Tibial artery (tissue), 4 donors: ENCODE measurements around the gene MYL6B.

Experiments used
- DNase-seq, 2 donors: peaks; one replicate each; pipeline ENCODE4 v3.0.0-alpha.2; 2019
- H3K27ac ChIP-seq, 2 donors: fragments of 200-600 bp; sonication (generic) in 1 of 2; 1 replicate in 1 of 2; 2 replicates in 1 of 2; pipeline ENCODE4 v1.5.1; 2018 to 2019; ENCODE audit warnings: mild to moderate bottlenecking in 1 of 2
- H3K27me3 ChIP-seq, 2 donors: fragments of 200-600 bp; sonication (generic) in 1 of 2; one replicate each; pipeline versions ENCODE4 v1.5.1 to v1.6.0; 2016 to 2019
- H3K36me3 ChIP-seq, 3 donors: fragments of 200-600 bp; sonication (generic) in 2 of 3; one replicate each; pipeline ENCODE4 v1.5.1; 2016 to 2019; ENCODE audit warnings: mild to moderate bottlenecking in 2 of 3
- H3K4me1 ChIP-seq, 4 donors: fragments of 200-600 bp; sonication (generic) in 2 of 4; 1 replicate in 3 of 4; 2 replicates in 1 of 4; pipeline ENCODE4 v1.5.1; 2016 to 2019
- H3K4me3 ChIP-seq, 2 donors: fragments of 200-600 bp; sonication (generic) in 1 of 2; 1 replicate in 1 of 2; 2 replicates in 1 of 2; pipeline ENCODE4 v1.5.1; 2018 to 2019; ENCODE audit warnings: mild to moderate bottlenecking in 2 of 2
- H3K9me3 ChIP-seq, 3 donors: fragments of 200-600 bp; sonication (generic) in 1 of 3; one replicate each; pipeline ENCODE4 v1.5.1; 2016 to 2019
- intact Hi-C: fragments of 100-400 bp; cut with DNase I; formaldehyde crosslinking; loops from one replicate; pipeline ENCODE4 v1.15.0; 2023; ENCODE audit warnings: low total_unique reads
- TF ChIP-seq, protein P1 (sequence below), 2 experiments: fragments of 200-600 bp in 1 of 2; fragments of 450-650 bp in 1 of 2; IDR thresholded peaks; one replicate each; pipeline ENCODE4 v1.5.1; 2017 to 2019; ENCODE audit warnings: antibody characterized with exemption in 2 of 2, mild to moderate bottlenecking in 1 of 2, moderate library complexity in 1 of 2

The MYL6B gene

DNA sequence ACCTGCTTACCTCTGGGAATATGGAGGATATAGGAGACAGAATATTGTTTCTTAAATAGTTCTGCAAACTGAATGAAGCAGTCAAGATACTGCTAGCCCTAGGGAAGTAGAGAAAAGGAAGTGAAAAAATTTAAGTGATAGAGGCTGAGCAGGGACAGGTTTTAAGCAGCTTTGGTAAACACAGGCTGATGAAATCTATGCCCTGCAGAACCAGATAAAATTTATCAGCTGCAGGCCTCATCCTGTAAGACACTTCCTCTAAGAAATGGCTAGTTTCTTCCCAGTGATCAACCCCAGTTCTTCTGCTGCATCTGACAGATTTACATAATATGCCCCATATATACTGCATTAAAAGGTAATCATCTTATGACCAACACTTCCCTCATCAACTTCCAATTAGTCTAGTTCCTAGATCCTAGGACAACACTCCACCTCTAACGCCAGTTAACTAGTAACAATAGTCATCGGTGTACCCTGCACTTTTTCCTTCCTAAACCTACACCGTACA is 25.6 kb upstream of the MYL6B start:
- peak overlapping the region in 1 of 2 donors; percentile 74 for H3K4me3 ChIP-seq
- H3K36me3 ChIP-seq: peaks cover 11 to 28% (median 19%) of the 10 kb centered on the region in 3 donors
- H3K27me3 ChIP-seq: no peaks in the 10 kb centered on the region
- H3K4me1 ChIP-seq: peaks cover 9 to 41% (median 26%) of the 10 kb centered on the region in 4 donors
- TF ChIP-seq, protein P1, sequence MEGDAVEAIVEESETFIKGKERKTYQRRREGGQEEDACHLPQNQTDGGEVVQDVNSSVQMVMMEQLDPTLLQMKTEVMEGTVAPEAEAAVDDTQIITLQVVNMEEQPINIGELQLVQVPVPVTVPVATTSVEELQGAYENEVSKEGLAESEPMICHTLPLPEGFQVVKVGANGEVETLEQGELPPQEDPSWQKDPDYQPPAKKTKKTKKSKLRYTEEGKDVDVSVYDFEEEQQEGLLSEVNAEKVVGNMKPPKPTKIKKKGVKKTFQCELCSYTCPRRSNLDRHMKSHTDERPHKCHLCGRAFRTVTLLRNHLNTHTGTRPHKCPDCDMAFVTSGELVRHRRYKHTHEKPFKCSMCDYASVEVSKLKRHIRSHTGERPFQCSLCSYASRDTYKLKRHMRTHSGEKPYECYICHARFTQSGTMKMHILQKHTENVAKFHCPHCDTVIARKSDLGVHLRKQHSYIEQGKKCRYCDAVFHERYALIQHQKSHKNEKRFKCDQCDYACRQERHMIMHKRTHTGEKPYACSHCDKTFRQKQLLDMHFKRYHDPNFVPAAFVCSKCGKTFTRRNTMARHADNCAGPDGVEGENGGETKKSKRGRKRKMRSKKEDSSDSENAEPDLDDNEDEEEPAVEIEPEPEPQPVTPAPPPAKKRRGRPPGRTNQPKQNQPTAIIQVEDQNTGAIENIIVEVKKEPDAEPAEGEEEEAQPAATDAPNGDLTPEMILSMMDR (IDR thresholded peaks at IDR 0.05): no peak
- peak overlapping the region; percentile 80 to 84 for H3K27ac ChIP-seq
- no peaks in the 10 kb centered on the region for H3K9me3 ChIP-seq
- no peak for DNase-seq
- intact Hi-C loops: loop anchor here (2.0 to 5.0 kb wide), 2 partner anchors 36 to 62 kb away; partner anchors contain the start of gene SMARCC2

DNA sequence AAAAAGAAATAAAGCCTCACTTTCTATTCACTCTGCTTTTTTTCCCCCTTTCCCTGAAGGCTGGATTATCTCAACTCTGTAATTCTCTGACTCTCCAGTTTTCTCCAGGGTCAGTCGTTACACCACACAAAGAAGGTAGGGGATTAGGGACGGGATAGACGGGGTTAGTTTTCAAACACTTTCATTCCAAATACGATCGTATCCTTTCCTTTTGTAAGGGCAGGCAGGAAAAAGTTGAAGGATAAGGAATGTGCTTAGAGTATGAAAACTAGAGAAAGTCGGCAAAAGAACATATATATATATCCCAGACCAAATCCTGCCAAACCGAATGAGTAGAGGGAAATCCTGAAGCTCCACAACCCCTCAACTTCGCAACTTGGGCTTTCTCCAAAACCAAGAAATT is 24.9 kb upstream of the MYL6B start:
- Histone ChIP-seq H3K4me1 (peaks cover 9 to 41% (median 26%) of the 10 kb centered on the region in 4 donors), H3K36me3 (peaks cover 16 to 28% (median 21%) of the 10 kb centered on the region in 3 donors), H3K27ac (peak overlapping the region; percentile 80 to 84), H3K4me3 (peak overlapping the region; percentile 43 to 74), H3K9me3 (no peaks in the 10 kb centered on the region), H3K27me3 (no peaks in the 10 kb centered on the region)
- no peak for DNase-seq
- TF ChIP-seq, protein P1 (IDR thresholded peaks at IDR 0.05): no peak
- intact Hi-C loops: loop anchor here (2.0 to 5.0 kb wide), 2 partner anchors 35 to 61 kb away; partner anchors contain the start of gene SMARCC2

DNA sequence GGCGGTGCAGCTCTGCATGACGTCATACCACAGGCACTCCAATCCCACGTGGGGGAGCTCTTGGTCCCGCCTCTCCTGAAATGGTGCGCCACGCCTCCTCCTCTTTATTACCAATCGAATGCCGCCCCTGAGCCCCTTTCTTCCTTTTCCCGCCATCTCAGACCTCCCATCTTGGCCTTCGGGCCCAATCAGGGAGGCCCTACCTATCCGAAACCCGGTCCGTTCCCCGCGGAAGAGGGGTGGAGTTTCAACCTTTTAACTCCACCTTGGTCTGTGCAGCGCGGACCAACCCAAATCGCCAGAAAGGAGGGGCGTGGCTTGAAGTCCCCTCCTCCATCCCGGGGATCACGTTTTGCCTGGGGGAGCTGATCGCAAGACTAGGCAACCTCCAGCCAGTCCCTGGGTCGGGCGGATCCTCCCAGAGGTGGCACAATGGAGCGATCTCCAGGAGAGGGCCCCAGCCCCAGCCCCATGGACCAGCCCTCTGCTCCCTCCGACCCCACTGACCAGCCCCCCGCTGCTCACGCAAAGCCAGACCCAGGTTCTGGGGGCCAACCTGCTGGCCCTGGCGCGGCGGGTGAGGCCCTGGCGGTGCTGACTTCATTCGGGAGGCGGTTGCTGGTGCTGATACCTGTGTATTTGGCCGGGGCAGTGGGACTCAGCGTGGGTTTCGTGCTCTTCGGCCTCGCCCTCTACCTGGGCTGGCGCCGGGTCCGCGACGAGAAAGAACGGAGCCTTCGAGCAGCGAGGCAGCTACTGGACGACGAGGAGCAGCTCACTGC is 24.3 kb upstream of the MYL6B start, which contains the start of gene ESYT1:
Gene ESYT1, plus strand, starts transcription at position 380 of the 782 bp plus-strand sequence. Its CDS starts 53 bp downstream, at position 433.
- Histone ChIP-seq H3K27me3 (no peaks in the 10 kb centered on the region), H3K36me3 (peaks cover 22 to 30% (median 27%) of the 10 kb centered on the region in 3 donors), H3K4me3 (peak within 1 kb of the TSS; percentile 74 to 91), H3K9me3 (no peaks in the 10 kb centered on the region), H3K27ac (peak within 1 kb of the TSS; percentile 95 to 99), H3K4me1 (peaks cover 9 to 36% (median 26%) of the 10 kb centered on the region in 4 donors)
- TF ChIP-seq, protein P1 (IDR thresholded peaks at IDR 0.05): no peak
- intact Hi-C loops: loop anchor here (2.0 to 5.0 kb wide), 2 partner anchors 34 to 61 kb away; partner anchors contain the start of gene SMARCC2
- DNase-seq: peak; percentile 100

DNA sequence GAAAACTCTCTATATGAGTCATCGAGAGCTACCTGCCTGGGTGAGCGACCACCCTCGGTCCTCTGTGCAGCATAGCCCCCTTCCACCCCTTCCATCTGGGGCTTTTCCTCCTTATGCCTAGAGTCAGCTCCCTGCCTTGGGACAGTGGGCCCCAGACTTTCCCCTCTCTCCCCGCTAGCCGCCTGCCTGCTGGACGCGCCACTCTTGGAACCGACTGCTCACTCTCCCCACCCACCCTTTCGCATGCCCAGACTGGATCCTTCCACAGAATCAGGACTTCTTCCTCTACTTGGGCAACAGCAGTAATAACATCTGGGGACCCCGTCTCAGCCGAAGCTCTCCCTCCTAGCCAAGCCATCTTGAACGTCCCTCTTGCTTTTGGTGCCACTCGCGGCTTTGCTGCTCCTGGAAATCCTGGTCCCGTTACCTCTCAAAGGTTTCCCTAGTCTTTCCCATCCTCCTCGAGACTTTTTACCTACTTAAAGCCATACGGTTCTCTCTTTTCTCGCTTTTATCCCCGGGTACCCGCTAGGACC is 23.6 kb upstream of the MYL6B start:
- TF ChIP-seq, protein P1 (IDR thresholded peaks at IDR 0.05): no peak
- intact Hi-C loops: loop anchor here (5.0 kb wide), 1 partner anchor 34 kb away; no protein-coding TSS in a partner anchor
- H3K27me3 ChIP-seq: no peaks in the 10 kb centered on the region
- no peaks in the 10 kb centered on the region for H3K9me3 ChIP-seq
- DNase-seq: peak in 1 of 2 donors; percentile 79
- peak overlapping the region; percentile 74 to 91 for H3K4me3 ChIP-seq
- peaks cover 28 to 36% (median 34%) of the 10 kb centered on the region in 3 donors for H3K36me3 ChIP-seq
- H3K4me1 ChIP-seq: peaks cover 9 to 36% (median 26%) of the 10 kb centered on the region in 4 donors
- H3K27ac ChIP-seq: peak overlapping the region; percentile 95 to 99

DNA sequence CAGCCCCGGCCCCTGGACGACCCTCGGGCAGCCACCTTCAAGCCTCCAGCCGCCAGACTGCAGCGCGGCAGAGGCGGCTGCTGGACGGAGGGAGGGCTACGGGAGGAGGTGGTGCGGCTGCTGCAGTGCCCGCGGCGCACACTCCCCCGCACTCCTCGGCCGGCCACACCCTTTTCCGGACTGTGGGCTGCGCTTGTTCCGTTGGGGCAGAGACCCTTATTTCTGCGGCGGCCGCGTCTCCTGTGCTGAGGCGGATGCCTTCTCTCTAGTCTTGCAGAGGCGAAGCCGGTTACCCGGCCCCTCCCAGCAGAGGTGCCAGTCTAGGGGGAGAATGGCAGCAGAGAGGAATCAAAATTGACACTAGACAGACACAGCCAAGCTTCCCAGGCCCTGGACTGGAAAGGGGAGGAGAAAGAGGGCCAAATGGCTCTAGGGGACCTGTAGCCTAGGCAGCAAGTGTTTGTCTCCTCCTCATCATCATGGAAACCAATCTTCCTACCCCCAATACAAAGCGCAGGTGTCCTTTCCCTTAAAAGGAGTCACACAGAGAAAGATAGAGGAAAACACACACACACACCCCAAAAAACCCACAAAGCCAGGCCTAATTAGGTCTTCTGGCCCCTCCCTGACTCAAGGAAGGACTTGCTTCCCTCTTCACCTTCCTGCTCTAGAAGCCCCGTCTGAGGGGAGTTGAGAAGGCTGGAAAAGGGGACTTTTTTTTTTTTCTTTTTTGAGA is 23.0 kb upstream of the MYL6B start:
- intact Hi-C loops: loop anchor here (5.0 kb wide), 1 partner anchor 33 kb away; no protein-coding TSS in a partner anchor
- Histone ChIP-seq H3K27ac (peak overlapping the region; percentile 95 to 99), H3K9me3 (no peaks in the 10 kb centered on the region), H3K27me3 (no peaks in the 10 kb centered on the region), H3K36me3 (peaks cover 33 to 42% (median 40%) of the 10 kb centered on the region in 3 donors), H3K4me3 (peak overlapping the region; percentile 74 to 91), H3K4me1 (peaks cover 9 to 36% (median 26%) of the 10 kb centered on the region in 4 donors)
- DNase-seq: peak; percentile 68 to 85
- TF ChIP-seq, protein P1 (IDR thresholded peaks at IDR 0.05): no peak
